Measurements from ENCODE around the gene SEC22C.
"Not testable (repeated sequence)": the region's sequence is repeated elsewhere in the genome, so short reads cannot be mapped to it uniquely, and the experiment has no call there.

Gene SEC22C

GRCh38 chr3:42581709-42582473 lies at the start of gene SEC22C:
SEC22C (minus strand) TSS chr3:42581967; CDS start chr3:42569046, 12,921 bp downstream.
- DNase-seq, result peak; percentile 99

- DNase-seq, result peak; percentile 50
Observed at GRCh38 chr3:42613462-42613861, 31.7 kb upstream of the SEC22C start.

- no peak for DNase-seq
Observed at GRCh38 chr3:42612928-42613327, 31.2 kb upstream of the SEC22C start.

GRCh38 chr3:42612217-42612616 lies 30.4 kb upstream of the SEC22C start:
- DNase-seq, result no peak

- no peak for DNase-seq
Observed at GRCh38 chr3:42610976-42611375, 29.2 kb upstream of the SEC22C start.

- DNase-seq, result no peak
Observed at GRCh38 chr3:42608581-42608980, 26.8 kb upstream of the SEC22C start.

GRCh38 chr3:42605546-42606173 lies 23.9 kb upstream of the SEC22C start:
- no peak for DNase-seq

- no peak for DNase-seq
Observed at GRCh38 chr3:42602961-42603360, 21.2 kb upstream of the SEC22C start.

- peak; percentile 47 for DNase-seq
Observed at GRCh38 chr3:42601896-42602581, 20.3 kb upstream of the SEC22C start.

- peak; percentile 80 for DNase-seq
Observed at GRCh38 chr3:42600958-42601675, 19.4 kb upstream of the SEC22C start.

- DNase-seq, result peak; percentile 99
Observed at GRCh38 chr3:42600111-42600957, 18.6 kb upstream of the SEC22C start, which contains the start of gene NKTR. NKTR (plus strand) TSS chr3:42600686; CDS start chr3:42601007, 321 bp downstream.

GRCh38 chr3:42597098-42597497 lies 15.3 kb upstream of the SEC22C start:
- DNase-seq, result not testable (repeated sequence)

GRCh38 chr3:42595682-42596081 lies 13.9 kb upstream of the SEC22C start:
- DNase-seq, result no peak

GRCh38 chr3:42593635-42594034 lies 11.9 kb upstream of the SEC22C start:
- DNase-seq, result no peak

GRCh38 chr3:42591811-42592210 lies 10.0 kb upstream of the SEC22C start:
- no peak for DNase-seq

- DNase-seq, result peak; percentile 34
Observed at GRCh38 chr3:42590989-42591756, 9.4 kb upstream of the SEC22C start.

- no peak for DNase-seq
Observed at GRCh38 chr3:42589382-42590109, 7.8 kb upstream of the SEC22C start.

GRCh38 chr3:42588625-42589024 lies 6.9 kb upstream of the SEC22C start:
- DNase-seq, result no peak

GRCh38 chr3:42582474-42583070 lies 805 bp upstream of the SEC22C start:
- peak; percentile 74 for DNase-seq

- DNase-seq, result no peak
Observed at GRCh38 chr3:42581400-42581708, 413 bp downstream of the SEC22C start.
